Lower leg skin (tissue), 4 donors: Measurements from ENCODE around the gene MPST. TPM values are rescaled to one million over a fixed set of nuclear protein-coding genes. Genes with fewer than 3 reads are reported as not detected.
A peak's percentile ranks its signal among the peaks of the same experiment; 100 is the strongest.

ENCODE experiments used
- DNase-seq, 2 donors: peaks; one replicate each; pipeline ENCODE4 v3.0.0-alpha.2; 2019; ENCODE audit warnings: low spot score in 2 of 2
- H3K4me3 ChIP-seq: fragments of 200-600 bp; sonication (generic); 2 replicates; pipeline ENCODE4 v1.5.1; 2017; ENCODE audit warnings: mild to moderate bottlenecking, low read depth; ENCODE audit not compliant: poor library complexity, severe bottlenecking
- CTCF ChIP-seq, 3 donors: fragments of 450-650 bp; IDR thresholded peaks; one replicate each; pipeline ENCODE4 v1.5.1; 2016; ENCODE audit warnings: antibody characterized with exemption in 3 of 3, mild to moderate bottlenecking in 3 of 3, moderate library complexity in 2 of 3
- POLR2A ChIP-seq, 2 donors: fragments of 450-650 bp; IDR thresholded peaks; one replicate each; pipeline ENCODE4 v1.6.1; 2016 to 2017; ENCODE audit warnings: antibody characterized with exemption in 2 of 2, mild to moderate bottlenecking in 1 of 2, moderate library complexity in 1 of 2
- WGBS, 2 donors: methylation state at CpG; one replicate each; pipeline ENCODE4 v1.1.5; 2018; 5-methylcytosine and 5-hydroxymethylcytosine counted together
- intact Hi-C: fragments of 100-400 bp; cut with DNase I; formaldehyde crosslinking; loops from one replicate; pipeline ENCODE4 v1.15.0; 2023; ENCODE audit warnings: low total_unique reads
- total RNA-seq, 4 donors: library from RNA; depleted of rRNA; stranded (reverse); fragments of >200 nt; gene quantifications; one replicate each; pipeline ENCODE4 v1.1.0, GENCODE V29; 2016

MPST gene
- total RNA-seq, result 100 to 1,000 TPM; 225 to 336 (median 276) TPM

GRCh38 chr22:37019309-37020191 is at the start of gene MPST, which contains the start of gene TST:
TSS of gene MPST (plus strand) at chr22:37019742. CDS start at chr22:37019837, 95 bp downstream.
TSS of gene TST (minus strand) at chr22:37019447. CDS start at chr22:37018732, 715 bp downstream.
- peak within 1 kb of the TSS; percentile 91 for H3K4me3 ChIP-seq
- intact Hi-C loops, result no loop called here
- peak; percentile 45 to 94 for DNase-seq
- TF ChIP-seq POLR2A (IDR thresholded peaks at IDR 0.05) (peak in 1 of 2 donors; percentile 17), CTCF (IDR thresholded peaks at IDR 0.05) (no peak)
- WGBS, 2 donors, result 1 to 2% methylated on average over 20 to 77 of the region's 107 CpGs

- 39 to 56% methylated on average over 19 of the region's 19 CpGs for WGBS, 2 donors
- no peak for TF ChIP-seq CTCF (IDR thresholded peaks at IDR 0.05)
- TF ChIP-seq POLR2A (IDR thresholded peaks at IDR 0.05), result no peak
- intact Hi-C loops, result no loop called here
- peak in 1 of 2 donors; percentile 68 for DNase-seq
- H3K4me3 ChIP-seq, result no peak overlapping the region
These were observed 48.0 kb upstream of the MPST start for GRCh38 chr22:36971341-36972125.

GRCh38 chr22:36976606-36977005 is 42.9 kb upstream of the MPST start:
- no peak for DNase-seq
- intact Hi-C loops, result no loop called here
- WGBS, 2 donors, result 89 to 93% methylated on average over 4 of the region's 4 CpGs
- H3K4me3 ChIP-seq, result no peak overlapping the region
- TF ChIP-seq CTCF (IDR thresholded peaks at IDR 0.05) (no peak), POLR2A (IDR thresholded peaks at IDR 0.05) (no peak)

- intact Hi-C loops, result no loop called here
- TF ChIP-seq POLR2A (IDR thresholded peaks at IDR 0.05) (no peak), CTCF (IDR thresholded peaks at IDR 0.05) (no peak)
- no peak overlapping the region for H3K4me3 ChIP-seq
- peak in 1 of 2 donors; percentile 92 for DNase-seq
- 22 to 32% methylated on average over 13 of the region's 13 CpGs for WGBS, 2 donors
These were observed 42.1 kb upstream of the MPST start for GRCh38 chr22:36977401-36977861.

DNA sequence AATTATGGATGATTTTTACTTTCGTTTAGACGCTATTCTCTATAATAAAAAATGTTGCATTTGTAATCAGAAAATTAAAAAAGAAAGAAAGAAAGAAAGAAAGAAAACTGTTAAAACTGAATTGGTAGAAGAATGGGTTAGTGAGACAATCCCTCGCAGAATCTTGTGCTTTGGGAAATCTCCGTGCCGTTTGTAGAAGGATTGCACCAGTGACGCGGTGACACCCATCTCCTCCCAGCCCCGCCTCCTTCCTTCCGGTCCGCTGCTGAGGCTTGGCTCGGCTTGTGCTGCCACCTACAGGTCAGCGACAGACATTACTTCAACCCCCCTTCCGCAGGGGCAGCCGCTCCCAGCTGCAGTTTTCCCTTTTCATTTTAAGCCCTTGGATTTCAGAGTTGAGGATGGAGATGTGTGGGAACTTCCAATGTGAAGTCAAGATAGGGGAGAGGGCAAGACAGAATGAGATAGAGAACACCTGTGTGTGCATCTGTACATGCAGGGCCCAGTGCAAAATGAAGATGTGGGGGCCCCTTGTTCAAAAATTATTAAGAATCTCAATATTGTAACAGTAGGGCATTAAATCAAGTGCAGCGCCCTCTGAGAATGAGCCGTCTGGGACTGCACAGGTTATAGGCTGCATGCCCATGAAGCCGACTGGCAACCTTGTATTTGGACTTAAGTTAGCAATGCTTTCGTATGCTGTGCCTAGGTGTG is 41.4 kb upstream of the MPST start:
- WGBS, 2 donors, result 10 to 12% methylated on average over 18 of the region's 18 CpGs
- no peak overlapping the region for H3K4me3 ChIP-seq
- intact Hi-C loops, result no loop called here
- peak; percentile 87 to 98 for DNase-seq
- peak in 2 of 3 donors; percentile 54 to 64 for TF ChIP-seq CTCF (IDR thresholded peaks at IDR 0.05)
- TF ChIP-seq POLR2A (IDR thresholded peaks at IDR 0.05), result no peak
